GM12891 (cell line): Measurements from ENCODE around the gene RHBDF2.

Experiments
- POLR2A ChIP-seq: IDR thresholded peaks from 2 replicates; pipeline ENCODE4 v1.6.1; 2011; ENCODE audit warnings: low read depth, low read length, control low read depth
- POLR2AphosphoS5 ChIP-seq: IDR thresholded peaks from 2 replicates; pipeline ENCODE4 v1.6.1; 2011; ENCODE audit warnings: low read depth, low read length, control low read depth
- POU2F2 ChIP-seq: IDR thresholded peaks from 2 replicates; pipeline ENCODE4 v1.6.1; 2011; ENCODE audit warnings: low read depth, mild to moderate bottlenecking, control low read depth, low read length, moderate library complexity
- TAF1 ChIP-seq: IDR thresholded peaks from 2 replicates; pipeline ENCODE4 v1.6.1; 2011; ENCODE audit warnings: low read depth, low read length, control low read depth

DNA sequence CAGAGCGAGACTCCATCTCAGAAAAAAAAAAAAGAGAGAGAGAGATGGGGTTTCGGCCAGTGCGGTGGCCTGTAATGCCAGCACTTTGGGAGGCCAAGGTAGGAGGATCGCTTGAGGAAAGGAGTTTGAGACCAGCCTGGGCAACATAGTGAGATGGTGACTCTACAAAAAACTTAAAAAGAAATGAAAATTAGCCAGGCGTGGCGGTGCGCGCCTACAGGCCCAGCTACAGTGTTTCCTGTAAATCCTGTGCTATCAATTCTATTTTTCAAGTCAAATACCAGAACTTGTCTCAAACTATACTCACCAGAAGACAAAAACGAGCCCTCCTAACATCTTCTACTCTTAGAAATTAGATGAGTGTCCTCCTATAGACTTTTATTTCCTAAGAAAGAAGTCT is 67.5 kb downstream of the RHBDF2 start:
- TF ChIP-seq POLR2A (no peak), POLR2AphosphoS5 (no peak), TAF1 (no peak), POU2F2 (no peak)
